ENCODE measurements around the gene PTGDS. TPM values are rescaled to one million over a fixed set of nuclear protein-coding genes. Genes with fewer than 3 reads are reported as not detected.
A peak's percentile ranks its signal among the peaks of the same experiment; 100 is the strongest.

PTGDS gene
- total RNA-seq, 1 donor from 2014 or later = 225 TPM

DNA sequence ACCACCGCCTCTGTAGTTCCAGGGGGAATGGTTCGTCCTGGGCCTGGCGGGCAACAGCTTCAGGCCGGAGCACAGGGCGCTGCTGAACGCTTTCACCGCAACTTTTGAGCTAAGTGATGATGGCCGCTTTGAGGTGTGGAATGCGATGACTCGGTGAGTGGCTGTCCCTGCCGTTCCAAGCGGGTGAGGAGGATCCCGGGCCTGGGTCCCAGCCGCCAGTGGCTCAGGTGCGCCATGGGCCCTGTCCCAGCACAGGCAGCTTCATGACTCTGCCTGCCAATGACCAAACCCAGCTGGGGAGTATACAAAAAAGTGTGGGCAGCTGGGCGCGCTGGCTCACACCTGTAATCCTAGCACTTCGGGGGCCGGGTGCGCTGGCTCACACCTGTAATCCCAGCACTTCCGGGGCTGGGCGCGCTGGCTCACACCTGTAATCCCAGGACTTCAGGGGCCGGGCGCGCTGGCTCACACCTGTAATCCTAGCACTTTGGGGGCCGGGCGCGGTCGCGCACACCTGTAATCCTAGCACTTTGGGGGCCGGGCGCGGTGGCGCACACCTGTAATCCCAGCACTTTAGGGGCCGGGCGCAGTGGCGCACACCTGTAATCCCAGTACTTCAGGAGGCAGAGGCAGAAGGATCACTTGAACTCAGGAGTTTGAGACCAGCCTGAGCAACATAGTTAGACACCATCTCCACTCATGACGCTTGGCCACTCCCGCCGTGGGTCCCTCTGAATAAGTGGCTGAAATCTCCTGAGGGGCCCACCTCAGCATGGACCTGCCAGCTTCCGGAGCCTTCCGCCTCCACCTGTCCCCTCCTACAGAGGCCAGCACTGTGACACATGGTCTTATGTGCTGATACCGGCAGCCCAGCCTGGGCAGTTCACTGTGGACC lies 24.2 kb upstream of the PTGDS start:
- H3K27ac ChIP-seq = no peak overlapping the region
- TF ChIP-seq, protein P1, sequence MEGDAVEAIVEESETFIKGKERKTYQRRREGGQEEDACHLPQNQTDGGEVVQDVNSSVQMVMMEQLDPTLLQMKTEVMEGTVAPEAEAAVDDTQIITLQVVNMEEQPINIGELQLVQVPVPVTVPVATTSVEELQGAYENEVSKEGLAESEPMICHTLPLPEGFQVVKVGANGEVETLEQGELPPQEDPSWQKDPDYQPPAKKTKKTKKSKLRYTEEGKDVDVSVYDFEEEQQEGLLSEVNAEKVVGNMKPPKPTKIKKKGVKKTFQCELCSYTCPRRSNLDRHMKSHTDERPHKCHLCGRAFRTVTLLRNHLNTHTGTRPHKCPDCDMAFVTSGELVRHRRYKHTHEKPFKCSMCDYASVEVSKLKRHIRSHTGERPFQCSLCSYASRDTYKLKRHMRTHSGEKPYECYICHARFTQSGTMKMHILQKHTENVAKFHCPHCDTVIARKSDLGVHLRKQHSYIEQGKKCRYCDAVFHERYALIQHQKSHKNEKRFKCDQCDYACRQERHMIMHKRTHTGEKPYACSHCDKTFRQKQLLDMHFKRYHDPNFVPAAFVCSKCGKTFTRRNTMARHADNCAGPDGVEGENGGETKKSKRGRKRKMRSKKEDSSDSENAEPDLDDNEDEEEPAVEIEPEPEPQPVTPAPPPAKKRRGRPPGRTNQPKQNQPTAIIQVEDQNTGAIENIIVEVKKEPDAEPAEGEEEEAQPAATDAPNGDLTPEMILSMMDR (IDR thresholded peaks at IDR 0.05) = no peak
- H3K27me3 ChIP-seq (ENCODE audit: low read depth) = no peaks in the 10 kb centered on the region
- intact Hi-C loops (cut with DNase I) = no loop called here
- H3K9me3 ChIP-seq = no peaks in the 10 kb centered on the region
- H3K4me3 ChIP-seq = no peak overlapping the region
- DNase-seq = peak; percentile 35
- no peak for ATAC-seq
- H3K36me3 ChIP-seq = no peaks in the 10 kb centered on the region
- H3K4me1 ChIP-seq = peaks cover 22% of the 10 kb centered on the region

DNA sequence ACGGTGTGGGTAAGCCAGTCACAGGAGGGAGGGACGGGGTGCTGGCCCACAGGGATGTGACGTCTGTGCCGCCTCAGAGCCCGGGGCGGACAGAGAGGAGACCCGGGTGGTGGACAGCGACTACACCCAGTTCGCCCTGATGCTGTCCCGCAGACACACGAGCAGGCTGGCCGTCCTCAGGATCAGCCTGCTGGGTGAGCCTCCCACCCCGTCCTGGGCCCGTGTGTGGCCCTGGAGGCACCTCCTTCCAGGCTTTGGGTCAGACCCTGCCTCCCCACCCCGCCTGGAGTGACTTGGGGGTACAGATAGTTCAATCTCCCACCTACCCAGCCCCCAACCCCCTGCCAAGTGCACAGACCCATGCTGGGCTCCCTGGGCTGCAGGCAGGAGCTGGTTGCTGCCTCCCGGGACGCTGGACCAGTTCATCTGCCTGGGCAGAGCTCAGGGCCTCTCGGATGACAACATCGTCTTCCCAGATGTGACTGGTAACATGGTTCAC lies 23.5 kb upstream of the PTGDS start:
- Histone ChIP-seq H3K27ac (no peak overlapping the region), H3K9me3 (no peaks in the 10 kb centered on the region), H3K36me3 (no peaks in the 10 kb centered on the region), H3K4me3 (no peak overlapping the region), H3K27me3 (ENCODE audit: low read depth) (no peaks in the 10 kb centered on the region), H3K4me1 (peaks cover 15% of the 10 kb centered on the region)
- ATAC-seq = no peak
- DNase-seq = peak; percentile 47
- TF ChIP-seq, protein P1 (IDR thresholded peaks at IDR 0.05) = no peak
- intact Hi-C loops (cut with DNase I) = no loop called here

DNA sequence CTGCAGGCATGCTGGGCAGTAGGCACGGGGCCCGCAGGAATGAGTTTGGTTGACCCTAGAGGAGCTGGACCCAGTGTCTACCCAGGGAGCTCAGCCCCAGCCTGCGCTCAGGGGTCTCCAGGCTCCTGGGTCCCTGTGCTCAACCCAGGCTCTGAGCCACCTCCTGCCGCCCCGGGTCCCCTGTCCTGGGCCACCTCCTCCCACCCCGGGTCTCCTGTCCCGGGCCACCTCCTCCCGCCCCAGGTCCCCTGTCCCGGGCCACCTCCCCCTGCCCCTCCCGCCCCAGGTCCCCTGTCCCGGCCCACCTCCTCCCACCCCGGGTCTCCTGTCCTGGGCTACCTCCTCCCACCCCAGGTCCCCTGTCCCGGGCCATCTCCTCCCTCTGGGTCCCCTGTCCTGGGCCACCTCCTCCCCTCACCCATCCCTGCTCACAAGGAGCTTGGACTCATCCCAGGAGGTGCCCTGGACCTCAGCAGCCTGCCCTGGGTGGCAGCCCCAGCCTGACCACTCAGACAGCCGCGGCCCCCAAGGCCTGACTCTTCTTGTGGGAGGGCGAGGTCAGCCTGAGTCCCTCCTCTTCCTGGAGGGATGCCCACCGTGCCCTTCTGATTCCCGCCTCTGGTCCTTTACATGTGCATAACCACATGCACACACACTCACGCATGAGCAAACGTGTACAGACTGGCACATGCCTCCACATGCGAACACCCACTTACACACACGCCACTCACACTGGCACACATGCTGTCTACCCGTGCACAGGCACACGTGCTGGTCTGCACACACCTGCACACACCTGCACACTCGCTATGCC lies 22.8 kb upstream of the PTGDS start:
- H3K36me3 ChIP-seq = no peaks in the 10 kb centered on the region
- H3K4me3 ChIP-seq = no peak overlapping the region
- TF ChIP-seq, protein P1 (IDR thresholded peaks at IDR 0.05) = no peak
- H3K27ac ChIP-seq = no peak overlapping the region
- H3K9me3 ChIP-seq = no peaks in the 10 kb centered on the region
- DNase-seq = peak; percentile 45
- intact Hi-C loops (cut with DNase I) = no loop called here
- H3K4me1 ChIP-seq = peaks cover 9% of the 10 kb centered on the region
- H3K27me3 ChIP-seq (ENCODE audit: low read depth) = no peaks in the 10 kb centered on the region
- no peak for ATAC-seq

DNA sequence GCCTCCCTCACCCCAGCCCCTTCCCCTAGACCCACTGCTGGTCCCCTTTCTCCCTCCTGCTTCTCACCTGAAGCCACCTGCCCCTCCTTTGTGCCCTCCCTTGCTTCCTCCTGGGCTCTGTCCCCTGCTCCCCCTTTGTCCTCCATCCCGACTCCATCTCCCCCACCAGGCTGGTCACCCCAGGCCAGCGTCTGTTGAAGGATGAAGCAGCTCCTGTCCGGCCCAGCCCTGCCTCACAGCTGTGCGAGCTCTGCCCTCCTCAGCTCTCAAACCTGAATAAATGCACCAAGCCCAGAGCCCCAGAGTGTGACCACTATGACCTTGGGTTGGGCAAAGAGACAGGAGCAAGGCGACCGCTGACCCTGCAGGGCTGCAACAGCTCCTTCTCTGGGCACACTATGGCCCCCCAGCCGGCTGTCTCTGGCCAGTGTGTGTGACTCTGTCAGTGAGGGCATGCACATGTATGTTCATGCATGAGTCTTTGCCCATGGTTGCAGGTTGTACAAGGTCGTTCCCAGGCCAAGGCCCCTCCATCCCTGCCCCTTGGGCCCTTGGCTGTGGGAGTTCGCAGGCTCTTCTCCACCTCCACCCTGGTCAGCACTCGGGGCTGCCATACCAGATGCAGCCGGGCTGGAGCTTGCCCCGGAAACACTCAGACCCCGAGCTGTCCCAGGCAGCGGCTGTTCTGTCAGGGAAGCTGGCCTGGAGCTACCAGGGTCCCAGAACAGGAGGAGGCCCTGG lies 21.9 kb upstream of the PTGDS start:
- intact Hi-C loops (cut with DNase I) = no loop called here
- no peak overlapping the region for H3K4me3 ChIP-seq
- TF ChIP-seq, protein P1 (IDR thresholded peaks at IDR 0.05) = no peak
- H3K27ac ChIP-seq = no peak overlapping the region
- peaks cover 4% of the 10 kb centered on the region for H3K4me1 ChIP-seq
- no peaks in the 10 kb centered on the region for H3K9me3 ChIP-seq
- ATAC-seq = no peak
- H3K27me3 ChIP-seq (ENCODE audit: low read depth) = no peaks in the 10 kb centered on the region
- DNase-seq = peak; percentile 40
- H3K36me3 ChIP-seq = no peaks in the 10 kb centered on the region

DNA sequence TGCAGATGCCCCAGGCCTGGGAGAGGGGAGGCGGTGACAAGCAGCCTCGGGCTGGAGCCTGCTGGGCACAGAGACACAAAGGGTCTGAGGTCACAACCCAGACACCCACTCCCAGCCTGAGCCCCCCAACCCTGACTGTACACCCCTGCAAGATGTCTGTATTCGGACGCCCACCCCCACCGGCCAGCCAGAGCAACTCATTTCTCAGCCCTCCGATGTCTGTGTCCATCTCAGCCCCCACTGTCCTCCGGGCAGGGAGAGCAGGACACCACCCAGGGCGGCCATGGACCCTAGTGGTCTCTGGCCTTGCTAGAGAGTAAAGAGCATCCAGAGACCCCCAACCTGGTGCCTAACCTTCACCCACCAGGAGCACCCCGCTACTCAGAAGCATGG lies 21.4 kb upstream of the PTGDS start:
- Histone ChIP-seq H3K4me3 (no peak overlapping the region), H3K27ac (no peak overlapping the region), H3K27me3 (ENCODE audit: low read depth) (no peaks in the 10 kb centered on the region), H3K36me3 (no peaks in the 10 kb centered on the region), H3K4me1 (no peaks in the 10 kb centered on the region), H3K9me3 (no peaks in the 10 kb centered on the region)
- DNase-seq = no peak
- ATAC-seq = no peak
- intact Hi-C loops (cut with DNase I) = no loop called here
- TF ChIP-seq, protein P1 (IDR thresholded peaks at IDR 0.05) = no peak

All from lower lobe of right lung (tissue), 2 donors.